GM21737 (cell line): ENCODE data around the gene ABCA7.

ENCODE experiments used
- ATAC-seq: cut with Tn5 transposase; IDR thresholded peaks from one replicate; pipeline ENCODE4 v1.9.1; 2021; ENCODE audit warnings: mild to moderate bottlenecking, moderate library complexity; ENCODE audit not compliant: unreplicated experiment

The ABCA7 gene

GRCh38 chr19:1004204-1004802, 35.6 kb upstream of the ABCA7 start:
- ATAC-seq: no peak

- no peak for ATAC-seq
Measured at GRCh38 chr19:1004803-1005664, 34.9 kb upstream of the ABCA7 start.

GRCh38 chr19:1006711-1007398, 33.1 kb upstream of the ABCA7 start:
- ATAC-seq: no peak

GRCh38 chr19:1007399-1008251, 32.3 kb upstream of the ABCA7 start:
- no peak for ATAC-seq

GRCh38 chr19:1008268-1009040, 31.5 kb upstream of the ABCA7 start:
- no peak for ATAC-seq

- ATAC-seq: no peak
Measured at GRCh38 chr19:1009041-1009980, 30.6 kb upstream of the ABCA7 start.

- ATAC-seq: no peak
Measured at GRCh38 chr19:1009981-1010538, 29.8 kb upstream of the ABCA7 start.

- no peak for ATAC-seq
Measured at GRCh38 chr19:1010586-1011510, 29.1 kb upstream of the ABCA7 start.

GRCh38 chr19:1011831-1012333, 28.0 kb upstream of the ABCA7 start:
- no peak for ATAC-seq

- ATAC-seq: no peak
Measured at GRCh38 chr19:1012334-1012733, 27.6 kb upstream of the ABCA7 start.

- ATAC-seq: no peak
Measured at GRCh38 chr19:1013218-1013617, 26.7 kb upstream of the ABCA7 start.

GRCh38 chr19:1014161-1015060, 25.5 kb upstream of the ABCA7 start:
- no peak for ATAC-seq

- no peak for ATAC-seq
Measured at GRCh38 chr19:1015061-1015781, 24.7 kb upstream of the ABCA7 start.

GRCh38 chr19:1015782-1016646, 23.9 kb upstream of the ABCA7 start:
- ATAC-seq: no peak

GRCh38 chr19:1016647-1017114, 23.2 kb upstream of the ABCA7 start:
- no peak for ATAC-seq
